Measurements from ENCODE around the gene ALAS1.

Gene ALAS1

GRCh38 chr3:52228751-52229291, 30.9 kb downstream of the ALAS1 start:
- H3K4me3 ChIP-seq (replicated peaks in 1 of 2; ENCODE audit: low read depth in 2 of 2, low read length in 2 of 2): no peak overlapping the region
- no peak for DNase-seq (ENCODE audit: low read depth in 2 of 2)
- TF ChIP-seq, protein P1, sequence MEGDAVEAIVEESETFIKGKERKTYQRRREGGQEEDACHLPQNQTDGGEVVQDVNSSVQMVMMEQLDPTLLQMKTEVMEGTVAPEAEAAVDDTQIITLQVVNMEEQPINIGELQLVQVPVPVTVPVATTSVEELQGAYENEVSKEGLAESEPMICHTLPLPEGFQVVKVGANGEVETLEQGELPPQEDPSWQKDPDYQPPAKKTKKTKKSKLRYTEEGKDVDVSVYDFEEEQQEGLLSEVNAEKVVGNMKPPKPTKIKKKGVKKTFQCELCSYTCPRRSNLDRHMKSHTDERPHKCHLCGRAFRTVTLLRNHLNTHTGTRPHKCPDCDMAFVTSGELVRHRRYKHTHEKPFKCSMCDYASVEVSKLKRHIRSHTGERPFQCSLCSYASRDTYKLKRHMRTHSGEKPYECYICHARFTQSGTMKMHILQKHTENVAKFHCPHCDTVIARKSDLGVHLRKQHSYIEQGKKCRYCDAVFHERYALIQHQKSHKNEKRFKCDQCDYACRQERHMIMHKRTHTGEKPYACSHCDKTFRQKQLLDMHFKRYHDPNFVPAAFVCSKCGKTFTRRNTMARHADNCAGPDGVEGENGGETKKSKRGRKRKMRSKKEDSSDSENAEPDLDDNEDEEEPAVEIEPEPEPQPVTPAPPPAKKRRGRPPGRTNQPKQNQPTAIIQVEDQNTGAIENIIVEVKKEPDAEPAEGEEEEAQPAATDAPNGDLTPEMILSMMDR (IDR thresholded peaks at IDR 0.05; ENCODE audit: low read depth, low read length): no peak

GRCh38 chr3:52229656-52230055, 31.7 kb downstream of the ALAS1 start:
- TF ChIP-seq, protein P1 (IDR thresholded peaks at IDR 0.05; ENCODE audit: low read depth, low read length): no peak

GRCh38 chr3:52230461-52230860, 32.5 kb downstream of the ALAS1 start:
- TF ChIP-seq, protein P1 (IDR thresholded peaks at IDR 0.05; ENCODE audit: low read depth, low read length): no peak
- no peak for DNase-seq (ENCODE audit: low read depth in 2 of 2)
- no peak overlapping the region for H3K4me3 ChIP-seq (replicated peaks in 1 of 2; ENCODE audit: low read depth in 2 of 2, low read length in 2 of 2)

More at GRCh38 chr3:52229656-52230055, 31.7 kb downstream of the ALAS1 start:
- no peak overlapping the region for H3K4me3 ChIP-seq (replicated peaks in 1 of 2; ENCODE audit: low read depth in 2 of 2, low read length in 2 of 2)
- no peak for DNase-seq (ENCODE audit: low read depth in 2 of 2)

GRCh38 chr3:52230889-52231499, 33.0 kb downstream of the ALAS1 start:
- TF ChIP-seq, protein P1 (IDR thresholded peaks at IDR 0.05; ENCODE audit: low read depth, low read length): no peak
- no peak overlapping the region for H3K4me3 ChIP-seq (replicated peaks in 1 of 2; ENCODE audit: low read depth in 2 of 2, low read length in 2 of 2)
- DNase-seq (ENCODE audit: low read depth in 2 of 2): no peak

DNA sequence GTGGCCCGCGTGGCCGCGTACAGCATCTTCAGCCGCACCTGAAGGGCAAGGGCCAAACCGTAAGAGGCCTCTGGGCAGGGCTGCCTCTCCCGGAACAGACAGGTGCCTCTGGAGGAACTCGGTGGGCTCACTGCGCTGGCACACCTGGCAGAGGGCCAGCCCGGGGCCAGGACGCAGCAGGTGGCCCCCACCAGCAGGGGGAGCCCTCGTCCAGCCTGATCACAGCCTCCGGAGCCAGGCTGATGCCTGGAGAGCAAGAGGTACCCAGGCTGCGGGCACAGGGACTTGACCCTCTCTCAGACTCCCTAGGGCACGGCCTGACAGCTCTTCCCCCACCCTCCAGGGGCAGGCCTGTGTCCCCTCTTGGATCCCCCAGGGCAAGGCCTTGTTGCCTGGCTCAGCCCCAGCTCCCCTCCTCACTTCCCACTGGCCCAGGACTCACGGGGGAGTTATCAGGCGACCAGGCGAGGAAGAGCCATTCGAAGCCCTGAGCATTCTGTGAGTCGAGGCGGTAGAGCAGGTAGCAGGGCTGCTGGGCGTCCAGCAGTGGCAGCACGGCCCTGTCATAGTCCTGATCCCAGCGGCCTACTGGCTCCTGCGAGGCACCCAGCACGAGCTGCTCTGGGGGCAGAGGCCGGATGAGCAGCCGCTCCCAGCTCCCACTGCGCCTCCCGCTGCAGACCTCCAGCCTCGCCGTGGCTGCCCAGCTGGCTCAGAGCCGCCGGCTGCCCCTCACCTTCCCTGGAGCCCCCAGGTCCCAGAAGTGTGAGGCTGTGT, 33.7 kb downstream of the ALAS1 start:
- H3K4me3 ChIP-seq (replicated peaks in 1 of 2; ENCODE audit: low read depth in 2 of 2, low read length in 2 of 2): no peak overlapping the region

DNA sequence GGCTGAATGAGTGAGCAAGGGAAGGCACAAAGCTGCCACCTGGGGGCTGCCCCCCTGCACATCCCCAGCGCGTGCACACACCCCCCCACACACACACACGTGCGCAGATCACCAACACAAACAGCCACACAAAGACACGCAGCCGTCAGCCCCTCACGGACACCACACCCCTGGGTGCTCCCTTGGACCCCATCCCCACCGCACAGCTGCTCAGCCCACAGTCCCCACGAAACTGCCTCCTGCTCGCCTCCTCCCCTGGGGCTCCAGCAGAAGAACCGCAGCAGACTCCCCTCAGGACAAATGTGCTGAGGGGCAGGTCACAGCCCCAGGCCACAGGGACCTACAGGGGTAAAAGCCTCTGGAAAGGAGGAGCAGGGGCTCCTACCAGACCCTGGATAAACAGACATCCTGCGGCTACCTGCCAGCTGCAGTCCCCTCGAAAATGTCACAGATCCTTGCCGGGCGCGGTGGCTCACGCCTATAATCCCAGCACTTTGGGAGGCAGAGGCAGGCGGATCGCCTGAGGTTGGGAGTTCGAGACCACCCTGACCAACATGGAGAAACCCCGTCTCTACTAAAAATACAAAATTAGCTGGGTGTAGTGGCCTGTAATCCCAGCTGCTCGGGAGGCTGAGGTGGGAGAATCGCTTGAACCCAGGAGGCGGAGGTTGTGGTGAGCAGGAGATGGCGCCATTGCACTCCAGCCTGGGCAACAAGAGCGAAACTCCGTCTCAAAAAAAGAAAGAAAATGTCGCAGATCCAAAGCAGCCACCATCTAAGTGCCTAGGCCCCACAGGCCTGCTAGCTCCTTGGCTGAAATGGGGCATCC, 34.5 kb downstream of the ALAS1 start:
- no peak overlapping the region for H3K4me3 ChIP-seq (replicated peaks in 1 of 2; ENCODE audit: low read depth in 2 of 2, low read length in 2 of 2)
- DNase-seq (ENCODE audit: low read depth in 2 of 2): no peak
- TF ChIP-seq, protein P1 (IDR thresholded peaks at IDR 0.05; ENCODE audit: low read depth, low read length): peak; percentile 3

More for the DNA sequence above, 33.7 kb downstream of the ALAS1 start:
- TF ChIP-seq, protein P1 (IDR thresholded peaks at IDR 0.05; ENCODE audit: low read depth, low read length): peak; percentile 93
- DNase-seq (ENCODE audit: low read depth in 2 of 2): peak; percentile 54 to 63

All from cardiac fibroblast (primary cell).